Measurements from ENCODE around the gene STIM2. TPM values are rescaled to one million over a fixed set of nuclear protein-coding genes. Genes with fewer than 3 reads are reported as not detected.
"Not testable (repeated sequence)": the region's sequence is repeated elsewhere in the genome, so short reads cannot be mapped to it uniquely, and the experiment has no call there.

STIM2 gene
- total RNA-seq, 1 experiment from 2014 or later: 15.5 TPM

DNA sequence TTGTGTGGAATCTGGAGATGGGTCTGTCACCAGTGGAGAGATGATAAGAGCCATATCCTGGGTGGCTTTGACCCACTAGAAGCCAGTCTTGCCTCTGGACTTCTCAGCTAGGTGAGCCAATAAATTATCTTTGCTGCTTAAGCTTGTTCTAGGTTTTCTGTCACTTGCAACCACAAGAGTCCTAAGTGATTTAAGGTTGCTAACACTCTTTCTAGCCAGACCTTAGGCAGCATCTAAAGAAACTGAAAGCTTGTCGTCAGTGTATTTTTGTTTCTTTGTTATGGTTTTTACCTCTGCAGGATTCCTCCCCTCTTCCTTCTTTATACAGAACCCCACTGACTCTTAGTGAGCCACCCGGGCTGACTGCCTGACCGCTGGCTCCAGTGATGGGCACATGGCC, 37.1 kb upstream of the STIM2 start:
- no peaks in the 10 kb centered on the region for H3K36me3 ChIP-seq (ENCODE audit: low read depth, low read length)
- H3K9me2 ChIP-seq (replicated peaks; ENCODE audit: low read length): no peaks in the 10 kb centered on the region
- no peak overlapping the region for H3K27ac ChIP-seq (ENCODE audit: low read length)
- H2AFZ ChIP-seq (ENCODE audit: low read length): no peak overlapping the region
- H3K27me3 ChIP-seq (ENCODE audit: low read length): no peaks in the 10 kb centered on the region
- H3F3A ChIP-seq (ENCODE audit: low read length, unreplicated experiment): no peaks in the 10 kb centered on the region
- H3K4me1 ChIP-seq (ENCODE audit: insufficient read depth, low read length): no peaks in the 10 kb centered on the region
- H3K4me3 ChIP-seq (ENCODE audit: low read length): no peak overlapping the region
- intact Hi-C loops (cut with micrococcal nuclease): no loop called here
- H3K9me3 ChIP-seq (ENCODE audit: low read length): no peaks in the 10 kb centered on the region
- H3K4me2 ChIP-seq (ENCODE audit: low read length): no peak overlapping the region
- POLR2A ChIA-PET (ENCODE audit: unreplicated experiment): no interaction called here
- H4K20me1 ChIP-seq (ENCODE audit: low read length): no peaks in the 10 kb centered on the region
- BruUV-seq (replicated peaks): no TSS peak
- H3K79me2 ChIP-seq (ENCODE audit: low read length): no peaks in the 10 kb centered on the region
- TF ChIP-seq, protein P1, sequence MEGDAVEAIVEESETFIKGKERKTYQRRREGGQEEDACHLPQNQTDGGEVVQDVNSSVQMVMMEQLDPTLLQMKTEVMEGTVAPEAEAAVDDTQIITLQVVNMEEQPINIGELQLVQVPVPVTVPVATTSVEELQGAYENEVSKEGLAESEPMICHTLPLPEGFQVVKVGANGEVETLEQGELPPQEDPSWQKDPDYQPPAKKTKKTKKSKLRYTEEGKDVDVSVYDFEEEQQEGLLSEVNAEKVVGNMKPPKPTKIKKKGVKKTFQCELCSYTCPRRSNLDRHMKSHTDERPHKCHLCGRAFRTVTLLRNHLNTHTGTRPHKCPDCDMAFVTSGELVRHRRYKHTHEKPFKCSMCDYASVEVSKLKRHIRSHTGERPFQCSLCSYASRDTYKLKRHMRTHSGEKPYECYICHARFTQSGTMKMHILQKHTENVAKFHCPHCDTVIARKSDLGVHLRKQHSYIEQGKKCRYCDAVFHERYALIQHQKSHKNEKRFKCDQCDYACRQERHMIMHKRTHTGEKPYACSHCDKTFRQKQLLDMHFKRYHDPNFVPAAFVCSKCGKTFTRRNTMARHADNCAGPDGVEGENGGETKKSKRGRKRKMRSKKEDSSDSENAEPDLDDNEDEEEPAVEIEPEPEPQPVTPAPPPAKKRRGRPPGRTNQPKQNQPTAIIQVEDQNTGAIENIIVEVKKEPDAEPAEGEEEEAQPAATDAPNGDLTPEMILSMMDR (conservative IDR thresholded peaks at IDR 0.05; ENCODE audit: low read depth, low read length): no peak
- no peak for TF ChIP-seq EZH2 (IDR thresholded peaks at IDR 0.05; ENCODE audit: low read length, unreplicated experiment)
- no peak for TF ChIP-seq EZH2phosphoT487 (IDR thresholded peaks at IDR 0.05; ENCODE audit: borderline replicate concordance, low read length)
- CTCF ChIA-PET: no interaction called here
- no peak overlapping the region for H3K9ac ChIP-seq (ENCODE audit: low read length)
- ATAC-seq: no peak
- DNase-seq: no peak

GRCh38 chr4:26824667-26825066, 36.0 kb upstream of the STIM2 start:
- H3K27ac ChIP-seq (ENCODE audit: low read length): no peak overlapping the region
- no peak for ATAC-seq
- H3K4me1 ChIP-seq (ENCODE audit: insufficient read depth, low read length): no peaks in the 10 kb centered on the region
- no peak for DNase-seq
- H3K9ac ChIP-seq (ENCODE audit: low read length): no peak overlapping the region
- intact Hi-C loops (cut with micrococcal nuclease): no loop called here
- no peaks in the 10 kb centered on the region for H3K9me2 ChIP-seq (replicated peaks; ENCODE audit: low read length)
- no peak overlapping the region for H2AFZ ChIP-seq (ENCODE audit: low read length)
- H3K4me3 ChIP-seq (ENCODE audit: low read length): no peak overlapping the region
- no peaks in the 10 kb centered on the region for H3K36me3 ChIP-seq (ENCODE audit: low read depth, low read length)
- CTCF ChIA-PET: no interaction called here
- H3K27me3 ChIP-seq (ENCODE audit: low read length): no peaks in the 10 kb centered on the region
- BruUV-seq (replicated peaks): no TSS peak
- H4K20me1 ChIP-seq (ENCODE audit: low read length): no peaks in the 10 kb centered on the region
- TF ChIP-seq EZH2 (IDR thresholded peaks at IDR 0.05; ENCODE audit: low read length, unreplicated experiment): no peak
- TF ChIP-seq, protein P1 (conservative IDR thresholded peaks at IDR 0.05; ENCODE audit: low read depth, low read length): no peak
- no peak for TF ChIP-seq EZH2phosphoT487 (IDR thresholded peaks at IDR 0.05; ENCODE audit: borderline replicate concordance, low read length)
- H3K9me3 ChIP-seq (ENCODE audit: low read length): no peaks in the 10 kb centered on the region
- no peaks in the 10 kb centered on the region for H3K79me2 ChIP-seq (ENCODE audit: low read length)
- POLR2A ChIA-PET (ENCODE audit: unreplicated experiment): no interaction called here
- H3F3A ChIP-seq (ENCODE audit: low read length, unreplicated experiment): no peaks in the 10 kb centered on the region
- H3K4me2 ChIP-seq (ENCODE audit: low read length): no peak overlapping the region

DNA sequence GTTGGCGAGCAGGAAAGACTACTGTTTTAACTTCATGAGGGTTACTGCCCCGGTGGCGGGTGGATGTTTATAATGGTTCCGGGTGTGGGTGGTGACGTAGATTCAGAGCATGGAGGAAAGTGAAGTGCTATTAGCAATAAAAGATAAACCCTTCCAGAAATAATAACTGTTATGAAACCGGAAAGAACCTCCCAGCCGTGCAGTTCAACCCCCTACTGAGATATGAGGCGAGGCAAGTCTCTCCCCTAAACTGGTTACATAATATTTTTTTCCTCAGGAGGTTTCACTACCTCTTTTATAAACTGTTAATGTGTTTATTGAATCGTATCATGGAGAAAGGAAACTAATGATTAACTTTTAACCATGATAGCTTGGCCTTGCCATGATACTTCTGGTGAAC, 33.9 kb upstream of the STIM2 start:
- Histone ChIP-seq H3K9me2 (replicated peaks; ENCODE audit: low read length) (no peaks in the 10 kb centered on the region), H3K27ac (ENCODE audit: low read length) (no peak overlapping the region), H3F3A (ENCODE audit: low read length, unreplicated experiment) (no peaks in the 10 kb centered on the region), H3K9me3 (ENCODE audit: low read length) (no peaks in the 10 kb centered on the region), H3K36me3 (ENCODE audit: low read depth, low read length) (no peaks in the 10 kb centered on the region), H3K4me3 (ENCODE audit: low read length) (no peak overlapping the region), H4K20me1 (ENCODE audit: low read length) (no peaks in the 10 kb centered on the region), H3K27me3 (ENCODE audit: low read length) (no peaks in the 10 kb centered on the region), H3K4me2 (ENCODE audit: low read length) (no peak overlapping the region), H3K79me2 (ENCODE audit: low read length) (no peaks in the 10 kb centered on the region), H3K9ac (ENCODE audit: low read length) (no peak overlapping the region), H3K4me1 (ENCODE audit: insufficient read depth, low read length) (no peaks in the 10 kb centered on the region), H2AFZ (ENCODE audit: low read length) (no peak overlapping the region)
- intact Hi-C loops (cut with micrococcal nuclease): no loop called here
- TF ChIP-seq EZH2phosphoT487 (IDR thresholded peaks at IDR 0.05; ENCODE audit: borderline replicate concordance, low read length): no peak
- TF ChIP-seq, protein P1 (conservative IDR thresholded peaks at IDR 0.05; ENCODE audit: low read depth, low read length): no peak
- TF ChIP-seq EZH2 (IDR thresholded peaks at IDR 0.05; ENCODE audit: low read length, unreplicated experiment): no peak
- ATAC-seq (no peak), DNase-seq (no peak)
- POLR2A ChIA-PET (ENCODE audit: unreplicated experiment): no interaction called here
- CTCF ChIA-PET: no interaction called here
- BruUV-seq (replicated peaks): no TSS peak

DNA sequence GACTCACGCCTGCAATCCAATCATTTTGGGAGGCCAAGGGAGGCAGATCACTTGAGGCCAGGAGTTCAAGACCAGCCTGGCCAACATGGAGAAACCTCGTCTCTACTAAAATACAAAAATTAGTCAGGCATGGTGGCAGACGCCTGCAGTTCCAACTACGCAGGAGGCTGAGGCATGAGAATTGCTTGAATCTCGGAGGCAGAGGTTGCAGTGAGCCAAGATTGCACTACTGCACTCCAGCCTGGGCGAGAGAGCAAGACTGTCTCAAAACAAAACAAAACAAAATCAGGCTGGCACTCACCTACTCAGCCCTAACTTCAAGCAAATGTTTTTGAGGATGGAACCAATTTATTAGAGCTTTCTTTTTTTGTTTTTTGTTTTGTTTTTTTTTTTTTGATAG, 33.3 kb upstream of the STIM2 start:
- H3K4me2 ChIP-seq (ENCODE audit: low read length); CTCF ChIA-PET; H3K79me2 ChIP-seq (ENCODE audit: low read length); H3K9me2 ChIP-seq (replicated peaks; ENCODE audit: low read length); H3K36me3 ChIP-seq (ENCODE audit: low read depth, low read length); H3K4me1 ChIP-seq (ENCODE audit: insufficient read depth, low read length); H4K20me1 ChIP-seq (ENCODE audit: low read length); H3K27ac ChIP-seq (ENCODE audit: low read length); H3K27me3 ChIP-seq (ENCODE audit: low read length); H3K4me3 ChIP-seq (ENCODE audit: low read length); BruUV-seq (replicated peaks); ATAC-seq; POLR2A ChIA-PET (ENCODE audit: unreplicated experiment); H3F3A ChIP-seq (ENCODE audit: low read length, unreplicated experiment); H2AFZ ChIP-seq (ENCODE audit: low read length); H3K9me3 ChIP-seq (ENCODE audit: low read length); DNase-seq; H3K9ac ChIP-seq (ENCODE audit: low read length); intact Hi-C loops (cut with micrococcal nuclease): not testable (repeated sequence)

All from PC-3 (cell line).